Thoracic aorta (tissue), 2 donors: ENCODE data around the gene GPHA2. TPM values are rescaled to one million over a fixed set of nuclear protein-coding genes. Genes with fewer than 3 reads are reported as not detected.

Source experiments
- ATAC-seq: fragments of 150-250 bp; one replicate; pipeline ENCODE4 v1.8.0; 2017; ENCODE audit warnings: low read depth; ENCODE audit not compliant: insufficient number of reproducible peaks, low FRiP score
- DNase-seq: peaks from one replicate; pipeline ENCODE4 v3.0.0-alpha.2; 2020; ENCODE audit warnings: low spot score
- H3K27ac ChIP-seq, 2 donors: fragments of 200-600 bp; sonication (generic); 1 replicate in 1 of 2; 2 replicates in 1 of 2; pipeline ENCODE4 v1.5.1; 2016; ENCODE audit warnings: mild to moderate bottlenecking in 2 of 2, moderate library complexity in 2 of 2
- H3K27me3 ChIP-seq: fragments of 200-600 bp; sonication (generic); replicated peaks from 2 replicates; pipeline ENCODE4 v1.6.0; 2016; ENCODE audit warnings: mild to moderate bottlenecking; ENCODE audit not compliant: insufficient read depth
- H3K36me3 ChIP-seq: fragments of 200-600 bp; sonication (generic); one replicate; pipeline ENCODE4 v1.5.1; 2016
- H3K4me1 ChIP-seq, 2 donors: fragments of 200-600 bp; sonication (generic); 1 replicate in 1 of 2; 2 replicates in 1 of 2; pipeline versions ENCODE4 v1.5.1 to v1.6.0; 2016; ENCODE audit warnings: low read depth in 2 of 2, mild to moderate bottlenecking in 1 of 2; ENCODE audit not compliant: control insufficient read depth in 1 of 2
- H3K4me3 ChIP-seq: fragments of 200-600 bp; sonication (generic); 2 replicates; pipeline ENCODE4 v1.5.1; 2016; ENCODE audit warnings: mild to moderate bottlenecking
- H3K9me3 ChIP-seq: fragments of 200-600 bp; sonication (generic); 2 replicates; pipeline ENCODE4 v1.5.1; 2016
- CTCF ChIP-seq: fragments of 200-600 bp; sonication (generic); IDR thresholded peaks from one replicate; pipeline ENCODE4 v1.5.1; 2019; ENCODE audit warnings: antibody characterized with exemption
- total RNA-seq, 2 donors: library from RNA; depleted of rRNA; stranded (reverse); fragments of >200 nt; gene quantifications; one replicate each; pipeline versions ENCODE4 v1.1.0 to v1.2.3, GENCODE V29; 2016

Gene GPHA2
- total RNA-seq, 2 donors from 2014 or later, result not detected

DNA sequence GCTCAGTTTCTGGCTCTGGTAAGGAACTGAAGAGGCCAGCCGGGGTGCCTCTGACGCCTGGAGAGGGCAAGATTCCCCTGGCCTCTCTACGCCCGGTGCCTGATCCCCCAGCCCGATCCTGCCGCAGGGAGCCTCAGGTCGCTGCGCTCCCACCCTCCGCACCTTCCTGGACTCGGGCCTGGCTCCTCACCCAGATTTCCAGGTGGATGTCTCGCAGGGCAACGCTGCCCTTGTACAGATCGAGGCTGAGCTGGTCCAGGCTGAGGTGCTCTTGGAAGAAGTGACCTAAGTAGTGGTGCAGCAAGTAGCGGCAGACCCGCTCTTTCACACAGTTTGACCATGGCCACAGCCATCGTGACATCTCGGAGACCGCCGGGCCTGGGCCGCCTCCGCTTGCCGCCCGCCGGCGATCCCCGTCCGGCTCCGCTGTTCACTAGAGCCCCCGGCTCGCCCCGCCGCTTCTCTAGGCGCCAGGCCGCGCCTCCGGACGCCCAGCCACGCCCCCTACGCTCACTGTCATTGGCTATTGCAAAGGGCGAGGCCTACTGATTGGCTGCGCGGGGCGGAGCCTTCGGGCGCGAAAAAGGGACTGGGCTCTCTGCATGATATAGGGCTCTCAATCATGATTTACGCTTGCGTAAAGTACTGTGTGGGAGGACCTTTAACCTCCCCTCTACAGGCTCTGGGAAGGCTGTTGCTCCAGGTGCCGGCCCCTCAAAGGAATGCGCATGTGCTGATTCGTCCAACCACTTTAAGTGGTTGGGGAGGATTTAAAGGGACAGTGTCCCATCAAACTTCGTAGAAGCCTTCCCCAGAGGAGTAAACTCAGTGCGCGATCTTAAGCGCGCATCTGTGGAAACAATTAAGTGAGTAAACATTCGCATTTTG is 18.7 kb downstream of the GPHA2 start, which contains the start of gene ATG2A:
TSS of gene ATG2A (minus strand) at position 435 of the 888 bp plus-strand sequence. CDS start at position 361, 74 bp downstream.
- Histone ChIP-seq H3K27ac (peak within 1 kb of the TSS; percentile 69 to 76), H3K27me3 (no peaks in the 10 kb centered on the region), H3K4me3 (peak within 1 kb of the TSS; percentile 79), H3K36me3 (peaks cover 19% of the 10 kb centered on the region), H3K9me3 (no peaks in the 10 kb centered on the region), H3K4me1 (peaks cover 14 to 26% of the 10 kb centered on the region in 2 donors)
- no peak for TF ChIP-seq CTCF
- ATAC-seq, result peak; percentile 99
- peak; percentile 99 for DNase-seq

GRCh38 chr11:64916040-64916774 is 19.5 kb downstream of the GPHA2 start:
- H3K9me3 ChIP-seq, result no peaks in the 10 kb centered on the region
- H3K4me3 ChIP-seq, result peak overlapping the region; percentile 79
- peaks cover 14 to 26% of the 10 kb centered on the region in 2 donors for H3K4me1 ChIP-seq
- DNase-seq, result no peak
- peaks cover 27% of the 10 kb centered on the region for H3K36me3 ChIP-seq
- H3K27me3 ChIP-seq, result no peaks in the 10 kb centered on the region
- peak overlapping the region; percentile 41 to 52 for H3K27ac ChIP-seq
- no peak for ATAC-seq
- no peak for TF ChIP-seq CTCF

- Histone ChIP-seq H3K4me3 (peak overlapping the region; percentile 79), H3K27ac (peak overlapping the region in 1 of 2 donors; percentile 41)
- no peak for TF ChIP-seq CTCF
These were observed 20.3 kb downstream of the GPHA2 start for GRCh38 chr11:64915376-64915887.

GRCh38 chr11:64914123-64914522 is 21.6 kb downstream of the GPHA2 start:
- Histone ChIP-seq H3K36me3 (peaks cover 48% of the 10 kb centered on the region), H3K9me3 (no peaks in the 10 kb centered on the region), H3K27me3 (no peaks in the 10 kb centered on the region), H3K27ac (no peak overlapping the region), H3K4me3 (no peak overlapping the region), H3K4me1 (peaks cover 14 to 26% of the 10 kb centered on the region in 2 donors)
- no peak for TF ChIP-seq CTCF
- DNase-seq (no peak), ATAC-seq (no peak)

More at GRCh38 chr11:64915376-64915887, 20.3 kb downstream of the GPHA2 start:
- H3K9me3 ChIP-seq, result no peaks in the 10 kb centered on the region
- DNase-seq (no peak), ATAC-seq (no peak)
- H3K36me3 ChIP-seq, result peaks cover 35% of the 10 kb centered on the region
- H3K27me3 ChIP-seq, result no peaks in the 10 kb centered on the region
- peaks cover 14 to 26% of the 10 kb centered on the region in 2 donors for H3K4me1 ChIP-seq
